Measurements from ENCODE around the gene SIVA1. TPM values are rescaled to one million over a fixed set of nuclear protein-coding genes. Genes with fewer than 3 reads are reported as not detected.
"Not testable (repeated sequence)": the region's sequence is repeated elsewhere in the genome, so short reads cannot be mapped to it uniquely, and the experiment has no call there.

Gene SIVA1
- polyA plus RNA-seq, 1 of the 3 experiments (the other 2 are of a cell fraction), result 137 TPM

DNA sequence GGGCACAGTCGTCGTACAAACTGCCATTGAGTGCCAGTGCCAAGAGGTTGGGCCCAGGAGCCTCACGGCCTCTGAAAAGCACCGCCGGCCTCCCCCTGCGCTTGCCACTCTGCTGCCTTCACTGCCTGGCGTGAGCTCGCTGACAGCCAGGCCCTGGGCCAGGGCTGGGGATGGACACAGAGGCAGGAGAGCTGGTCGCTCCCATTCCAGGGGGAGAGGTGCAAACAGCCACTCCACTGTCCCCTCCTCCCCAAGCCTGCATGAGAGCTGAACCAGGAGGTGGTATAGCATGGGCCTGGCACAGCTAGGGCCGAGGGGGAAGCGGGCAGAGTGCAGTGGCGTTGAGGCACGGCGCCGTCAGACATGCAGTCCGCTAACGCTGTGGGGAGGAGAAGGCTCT is 24.3 kb upstream of the SIVA1 start:
- Histone ChIP-seq H3K4me2 (no peak overlapping the region), H3K27me3 (ENCODE audit: insufficient read depth) (no peaks in the 10 kb centered on the region), H3K4me1 (ENCODE audit: control insufficient read depth in 1 of 2, insufficient read depth in 2 of 2, low read depth in 1 of 2, low read length in 1 of 2) (peaks cover 0 to 26% of the 10 kb centered on the region in 2 experiments; a peak in 1 of 4 replicates), H3K4me3 (ENCODE audit: low read depth in 2 of 2, low read length in 1 of 2) (no peak overlapping the region), H3K9me2 (no peaks in the 10 kb centered on the region), H2AFZ (ENCODE audit: low read depth) (no peak overlapping the region), H3K9ac (no peak overlapping the region), H3K79me2 (ENCODE audit: insufficient read depth) (no peaks in the 10 kb centered on the region), H3K27ac (ENCODE audit: low read depth in 2 of 2, low read length in 1 of 2) (no peak overlapping the region), H3K9me3 (no peaks in the 10 kb centered on the region), H4K20me1 (ENCODE audit: insufficient read depth) (no peaks in the 10 kb centered on the region), H3K36me3 (replicated peaks in 1 of 2; ENCODE audit: control insufficient read depth in 1 of 2, insufficient read depth in 2 of 2, low read length in 1 of 2) (no peaks in the 10 kb centered on the region), H3F3A (replicated peaks; ENCODE audit: insufficient read depth) (no peaks in the 10 kb centered on the region)
- no peak for DNase-seq
- TF ChIP-seq GATA2 (CRISPR knock-in tag; IDR thresholded peaks at IDR 0.05) (no peak), ELF1 (IDR thresholded peaks at IDR 0.05) (no peak), SIN3A (IDR thresholded peaks at IDR 0.05; ENCODE audit: borderline replicate concordance, low read depth, low read length) (no peak), POLR2AphosphoS5 (IDR thresholded peaks at IDR 0.05; ENCODE audit: low read depth, low read length) (no peak), JUND (IDR thresholded peaks at IDR 0.05) (no peak), NFIC (IDR thresholded peaks at IDR 0.05; ENCODE audit: borderline replicate concordance) (no peak), RAD21 (IDR thresholded peaks at IDR 0.05; ENCODE audit: low read length) (no peak), FOXM1 (IDR thresholded peaks at IDR 0.05; ENCODE audit: low read depth) (no peak), EP300 (IDR thresholded peaks at IDR 0.05; ENCODE audit: borderline replicate concordance in 1 of 2, low read depth in 1 of 2, low read length in 1 of 2) (no peak), MXI1 (IDR thresholded peaks at IDR 0.05; ENCODE audit: low read depth, low read length) (no peak), SMC3 (IDR thresholded peaks at IDR 0.05; ENCODE audit: low read depth, low read length) (no peak), NRF1 (IDR thresholded peaks at IDR 0.05; ENCODE audit: low read depth, low read length) (no peak), USF2 (IDR thresholded peaks at IDR 0.05; ENCODE audit: borderline replicate concordance, low read depth, low read length) (no peak), EZH2phosphoT487 (IDR thresholded peaks at IDR 0.05; ENCODE audit: borderline replicate concordance, low read depth) (no peak), TCF12 (IDR thresholded peaks at IDR 0.05) (no peak), GABPA (IDR thresholded peaks at IDR 0.05; ENCODE audit: low read depth) (no peak), REST (IDR thresholded peaks at IDR 0.05; ENCODE audit: low read depth, low read length) (no peak), MEF2A (IDR thresholded peaks at IDR 0.05; ENCODE audit: borderline replicate concordance, low read depth) (no peak), TEAD4 (IDR thresholded peaks at IDR 0.05; ENCODE audit: borderline replicate concordance, insufficient read depth) (no peak), RCOR1 (IDR thresholded peaks at IDR 0.05; ENCODE audit: low read length) (no peak)
- ChIA-PET POLR2A (no interaction called here), CTCF (interaction anchor here (1.1 to 1.3 kb wide), 2 partner anchors 38 to 39 kb away, joined by 3 read pairs; no protein-coding TSS in a partner anchor)
- 96% methylated on average over 8 of the region's 17 CpGs for WGBS (ENCODE audit: low lambda C conversion rate)

DNA sequence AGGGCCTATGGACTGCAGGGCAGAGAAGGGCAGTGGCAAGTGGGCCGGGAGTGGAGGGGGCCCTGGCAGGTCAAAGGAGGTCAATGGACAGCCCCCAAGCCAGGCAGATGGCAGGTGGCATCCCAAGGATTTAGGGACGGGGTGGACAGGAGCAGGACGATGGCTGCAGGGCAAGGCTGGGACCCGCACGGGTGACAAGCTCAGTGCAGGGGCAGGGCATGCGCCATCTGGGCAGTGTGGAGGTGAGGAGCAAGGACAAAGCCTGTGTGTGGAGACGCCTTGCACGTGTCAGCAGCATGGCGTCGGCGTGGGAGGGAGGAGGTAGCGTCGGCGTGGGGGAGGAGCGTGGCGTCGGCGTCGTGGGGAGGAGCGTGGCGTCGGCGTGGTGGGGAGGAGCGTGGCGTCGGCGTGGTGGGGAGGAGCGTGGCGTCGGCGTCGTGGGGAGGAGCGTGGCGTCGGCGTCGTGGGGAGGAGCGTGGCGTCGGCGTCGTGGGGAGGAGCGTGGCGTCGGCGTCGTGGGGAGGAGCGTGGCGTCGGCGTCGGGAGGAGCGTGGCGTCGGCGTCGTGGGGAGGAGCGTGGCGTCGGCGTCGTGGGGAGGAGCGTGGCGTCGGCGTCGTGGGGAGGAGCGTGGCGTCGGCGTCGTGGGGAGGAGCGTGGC is 23.6 kb upstream of the SIVA1 start:
- H3K36me3 ChIP-seq (replicated peaks in 1 of 2; ENCODE audit: control insufficient read depth in 1 of 2, insufficient read depth in 2 of 2, low read length in 1 of 2); POLR2A ChIA-PET; H2AFZ ChIP-seq (ENCODE audit: low read depth); H3K27ac ChIP-seq (ENCODE audit: low read depth in 2 of 2, low read length in 1 of 2); H3K9me3 ChIP-seq; H3K9me2 ChIP-seq; H3K79me2 ChIP-seq (ENCODE audit: insufficient read depth); H4K20me1 ChIP-seq (ENCODE audit: insufficient read depth); H3K4me3 ChIP-seq (ENCODE audit: low read depth in 2 of 2, low read length in 1 of 2); H3K4me2 ChIP-seq; H3K27me3 ChIP-seq (ENCODE audit: insufficient read depth); H3F3A ChIP-seq (replicated peaks; ENCODE audit: insufficient read depth); DNase-seq; H3K9ac ChIP-seq: not testable (repeated sequence)
- peaks cover 0 to 24% of the 10 kb centered on the region in 2 experiments; a peak in 1 of 4 replicates for H3K4me1 ChIP-seq (ENCODE audit: control insufficient read depth in 1 of 2, insufficient read depth in 2 of 2, low read depth in 1 of 2, low read length in 1 of 2)
- WGBS (ENCODE audit: low lambda C conversion rate), result 96% methylated on average over 64 of the region's 73 CpGs
- CTCF ChIA-PET, result interaction anchor here (1.1 to 1.3 kb wide), 2 partner anchors 39 kb away, joined by 3 read pairs; no protein-coding TSS in a partner anchor
